ENCODE measurements around the gene IGSF9.
A peak's percentile ranks its signal among the peaks of the same experiment; 100 is the strongest.

IGSF9 gene

DNA sequence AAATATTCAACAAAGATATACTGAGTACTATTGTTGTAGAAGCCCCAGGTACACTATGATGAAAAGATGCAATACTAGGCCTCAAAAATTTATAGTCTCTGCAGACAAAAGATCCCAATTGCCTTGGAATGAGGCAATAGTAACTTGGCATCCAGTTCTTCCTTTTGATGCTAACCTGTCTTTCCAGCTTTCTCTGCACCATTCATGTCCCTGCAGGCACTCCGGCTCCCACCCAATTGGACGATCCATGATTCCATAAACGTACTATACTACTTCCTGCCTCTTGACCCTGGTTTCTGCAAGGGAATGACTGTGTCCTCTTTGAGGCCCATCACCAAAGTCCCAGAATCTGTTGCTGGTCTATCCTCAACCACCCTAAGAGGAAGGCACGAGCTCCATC, 12.1 kb downstream of the IGSF9 start:
- TF ChIP-seq EZH2phosphoT487 (IDR thresholded peaks at IDR 0.05; ENCODE audit: low read depth): no peak
- no peak for TF ChIP-seq CTCF (IDR thresholded peaks at IDR 0.05; ENCODE audit: low read depth, low read length)
- Histone ChIP-seq H3K4me3 (ENCODE audit: low read length) (no peak overlapping the region), H3K4me1 (ENCODE audit: low read length) (peaks cover 65% of the 10 kb centered on the region), H2AFZ (ENCODE audit: low read depth, low read length) (no peak overlapping the region), H3K9me3 (ENCODE audit: insufficient read depth, low read length) (no peaks in the 10 kb centered on the region), H3K4me2 (ENCODE audit: low read length) (no peak overlapping the region), H3K9ac (ENCODE audit: low read length) (no peak overlapping the region), H3K79me2 (ENCODE audit: low read length) (no peaks in the 10 kb centered on the region), H3K27me3 (ENCODE audit: low read depth, low read length) (0 out of 2 replicates have a peak, but pooled peaks cover 6% of the 10 kb centered on the region), H4K20me1 (ENCODE audit: insufficient read depth, low read length) (peaks cover 5% of the 10 kb centered on the region), H3K36me3 (replicated peaks; ENCODE audit: low read depth, low read length) (no peaks in the 10 kb centered on the region), H3K27ac (ENCODE audit: low read length) (no peak overlapping the region)

DNA sequence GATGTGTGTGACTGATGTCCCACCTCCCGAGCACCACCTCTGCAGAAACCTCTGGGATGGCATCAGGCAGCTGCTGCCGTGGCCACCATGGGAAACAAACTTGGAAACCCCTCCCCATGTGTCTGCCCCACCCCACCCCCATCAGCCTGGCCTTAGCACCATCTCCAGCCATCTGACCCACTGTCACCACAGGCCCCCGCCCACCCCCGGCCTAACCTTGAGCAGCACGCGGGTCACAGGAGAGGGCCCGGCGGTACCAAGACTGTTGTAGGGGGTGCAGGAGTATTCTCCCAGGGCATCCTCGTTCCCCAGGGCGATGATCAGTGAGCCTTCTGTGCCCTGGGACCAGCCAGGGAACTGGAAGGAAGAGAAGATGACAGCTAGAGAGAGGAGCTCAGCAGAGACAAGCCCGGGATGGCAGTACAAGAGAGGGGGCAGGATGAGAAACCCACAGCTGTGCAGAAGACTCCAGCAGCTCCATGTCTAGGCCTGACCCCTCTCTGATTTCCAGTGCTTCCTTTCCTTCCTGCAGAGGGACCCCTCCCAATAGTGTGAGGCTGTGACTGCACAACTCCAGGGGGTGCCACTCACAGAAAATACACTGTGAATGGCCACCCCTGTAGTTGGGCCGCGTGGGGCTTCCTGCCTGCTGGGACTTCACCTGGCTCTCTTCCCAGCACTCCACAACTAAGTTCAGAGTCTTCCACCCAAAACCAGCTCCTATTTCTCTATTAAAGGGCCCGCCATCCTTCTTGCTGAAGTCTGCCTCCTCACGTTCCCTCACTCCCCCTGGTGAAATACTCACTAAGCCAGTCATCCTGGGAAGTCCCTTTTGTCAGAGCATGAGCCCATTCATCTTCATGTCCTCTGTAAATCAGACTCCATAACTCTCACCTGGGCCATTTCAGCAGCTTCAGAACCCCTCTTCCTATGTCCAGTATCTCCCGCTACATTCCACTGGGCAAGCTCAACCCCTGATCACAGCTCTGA, 12.8 kb downstream of the IGSF9 start:
- no peak overlapping the region for H3K4me3 ChIP-seq (ENCODE audit: low read length)
- H3K4me1 ChIP-seq (ENCODE audit: low read length): peaks cover 65% of the 10 kb centered on the region
- TF ChIP-seq CTCF (IDR thresholded peaks at IDR 0.05; ENCODE audit: low read depth, low read length): no peak
- no peak for TF ChIP-seq EZH2phosphoT487 (IDR thresholded peaks at IDR 0.05; ENCODE audit: low read depth)
- H3K36me3 ChIP-seq (replicated peaks; ENCODE audit: low read depth, low read length): no peaks in the 10 kb centered on the region
- H3K27ac ChIP-seq (ENCODE audit: low read length): no peak overlapping the region
- no peaks in the 10 kb centered on the region for H3K9me3 ChIP-seq (ENCODE audit: insufficient read depth, low read length)
- H4K20me1 ChIP-seq (ENCODE audit: insufficient read depth, low read length): peaks cover 5% of the 10 kb centered on the region
- peak overlapping the region; percentile 18; the same call in 1 of the 2 replicates for H3K4me2 ChIP-seq (ENCODE audit: low read length)
- H3K9ac ChIP-seq (ENCODE audit: low read length): no peak overlapping the region
- no peak overlapping the region for H2AFZ ChIP-seq (ENCODE audit: low read depth, low read length)
- no peaks in the 10 kb centered on the region for H3K79me2 ChIP-seq (ENCODE audit: low read length)
- 0 out of 2 replicates have a peak, but pooled peaks cover 2% of the 10 kb centered on the region for H3K27me3 ChIP-seq (ENCODE audit: low read depth, low read length)

DNA sequence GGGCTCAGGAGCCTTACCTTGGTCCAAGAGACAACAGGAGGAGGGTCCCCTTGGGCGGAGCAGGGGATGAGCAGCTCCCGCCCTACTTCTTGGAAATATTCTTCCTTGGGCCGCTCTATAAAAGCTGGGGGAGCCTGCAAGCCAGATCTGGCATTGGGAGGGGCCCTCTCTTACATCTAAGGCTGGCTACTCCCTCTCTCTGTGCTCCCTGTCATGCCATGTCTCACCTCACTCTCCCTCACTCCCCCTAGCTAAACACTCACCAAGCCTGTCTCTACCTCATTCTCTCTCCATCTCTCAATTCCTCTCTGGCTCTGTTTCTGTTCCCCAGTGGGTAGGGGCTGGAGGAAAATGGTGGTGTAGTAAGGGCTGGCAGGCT, 13.6 kb downstream of the IGSF9 start:
- H3K27me3 ChIP-seq (ENCODE audit: low read depth, low read length): no peaks in the 10 kb centered on the region
- H3K4me3 ChIP-seq (ENCODE audit: low read length): no peak overlapping the region
- peaks cover 65% of the 10 kb centered on the region for H3K4me1 ChIP-seq (ENCODE audit: low read length)
- no peaks in the 10 kb centered on the region for H3K36me3 ChIP-seq (replicated peaks; ENCODE audit: low read depth, low read length)
- H3K4me2 ChIP-seq (ENCODE audit: low read length): peak overlapping the region; percentile 18
- H3K9ac ChIP-seq (ENCODE audit: low read length): no peak overlapping the region
- no peaks in the 10 kb centered on the region for H3K9me3 ChIP-seq (ENCODE audit: insufficient read depth, low read length)
- H4K20me1 ChIP-seq (ENCODE audit: insufficient read depth, low read length): peaks cover 5% of the 10 kb centered on the region
- no peak overlapping the region for H3K27ac ChIP-seq (ENCODE audit: low read length)
- no peak overlapping the region for H2AFZ ChIP-seq (ENCODE audit: low read depth, low read length)
- TF ChIP-seq EZH2phosphoT487 (IDR thresholded peaks at IDR 0.05; ENCODE audit: low read depth) (no peak), CTCF (IDR thresholded peaks at IDR 0.05; ENCODE audit: low read depth, low read length) (no peak)
- no peaks in the 10 kb centered on the region for H3K79me2 ChIP-seq (ENCODE audit: low read length)

GRCh38 chr1:159931101-159931794, 14.2 kb downstream of the IGSF9 start:
- H3K4me1 ChIP-seq (ENCODE audit: low read length): peaks cover 66% of the 10 kb centered on the region
- peaks cover 4% of the 10 kb centered on the region for H3K79me2 ChIP-seq (ENCODE audit: low read length)
- no peak overlapping the region for H2AFZ ChIP-seq (ENCODE audit: low read depth, low read length)
- peaks cover 5% of the 10 kb centered on the region for H4K20me1 ChIP-seq (ENCODE audit: insufficient read depth, low read length)
- no peak overlapping the region for H3K27ac ChIP-seq (ENCODE audit: low read length)
- H3K9me3 ChIP-seq (ENCODE audit: insufficient read depth, low read length): no peaks in the 10 kb centered on the region
- peak overlapping the region; percentile 18 for H3K4me2 ChIP-seq (ENCODE audit: low read length)
- no peaks in the 10 kb centered on the region for H3K36me3 ChIP-seq (replicated peaks; ENCODE audit: low read depth, low read length)
- no peak overlapping the region for H3K4me3 ChIP-seq (ENCODE audit: low read length)
- H3K9ac ChIP-seq (ENCODE audit: low read length): no peak overlapping the region
- no peak for TF ChIP-seq EZH2phosphoT487 (IDR thresholded peaks at IDR 0.05; ENCODE audit: low read depth)
- no peak for TF ChIP-seq CTCF (IDR thresholded peaks at IDR 0.05; ENCODE audit: low read depth, low read length)
- H3K27me3 ChIP-seq (ENCODE audit: low read depth, low read length): no peaks in the 10 kb centered on the region
